ENCODE results near the gene DOP1A.

The DOP1A gene

GRCh38 chr6:83071707-83072106 is 4.2 kb downstream of the DOP1A start:
- peak; percentile 17 for DNase-seq (ENCODE audit: low read depth)

- no peak for DNase-seq (ENCODE audit: low read depth)
These were observed 5.3 kb downstream of the DOP1A start for GRCh38 chr6:83072726-83073125.

DNA sequence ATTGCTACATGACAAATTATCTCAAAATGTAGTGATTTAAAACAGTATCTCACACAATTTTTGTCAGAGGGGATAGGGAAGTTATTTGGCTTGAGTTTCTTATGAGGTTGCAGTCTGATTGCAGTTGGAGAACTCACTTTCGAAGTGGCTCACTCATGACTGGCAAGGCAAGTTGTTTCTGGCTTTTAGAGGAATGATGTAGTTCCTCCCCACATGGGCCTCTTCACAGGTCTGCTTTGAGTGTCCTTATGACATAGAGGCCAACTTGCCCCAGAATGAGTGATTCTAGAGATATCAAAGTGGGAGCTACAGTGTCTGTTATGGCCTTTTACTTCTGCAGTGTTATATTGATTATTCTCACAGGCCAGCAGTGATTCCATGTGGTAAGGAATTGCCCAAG is 6.1 kb downstream of the DOP1A start:
- DNase-seq (ENCODE audit: low read depth), result no peak

- peak; percentile 63 for DNase-seq (ENCODE audit: low read depth)
These were observed 16.0 kb downstream of the DOP1A start for GRCh38 chr6:83083476-83083875.

GRCh38 chr6:83086751-83087150 is 19.3 kb downstream of the DOP1A start:
- no peak for DNase-seq (ENCODE audit: low read depth)

DNA sequence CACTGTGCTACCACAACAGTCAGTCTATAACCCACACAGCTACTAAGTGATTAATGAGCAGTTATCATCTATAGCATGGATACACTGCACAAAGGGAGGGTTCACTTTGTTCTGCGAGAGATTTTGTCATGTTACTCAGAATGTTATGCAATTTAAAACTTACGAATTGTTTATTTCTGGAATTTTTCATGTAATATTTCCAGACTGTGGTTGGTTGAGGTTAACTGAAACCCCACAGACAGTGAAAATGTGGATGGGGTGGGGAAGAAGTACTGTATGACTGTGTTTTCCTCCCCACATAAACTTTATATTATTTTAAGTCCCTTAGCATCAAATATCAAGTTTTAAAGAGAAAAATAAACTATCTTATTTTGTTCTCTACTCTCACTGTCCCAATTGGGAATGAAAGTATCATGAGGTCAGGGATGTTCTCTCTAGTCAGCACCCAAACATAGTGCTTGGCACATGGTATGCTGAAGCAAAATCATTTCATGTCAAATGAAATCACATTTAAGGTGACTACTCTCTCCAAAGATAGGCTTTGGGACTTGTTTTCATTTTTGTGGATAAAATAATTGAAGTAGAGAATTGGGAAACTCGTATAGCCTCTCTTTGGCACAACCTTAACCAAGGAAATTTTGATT is 25.4 kb downstream of the DOP1A start:
- peak; percentile 75 for DNase-seq (ENCODE audit: low read depth)

DNA sequence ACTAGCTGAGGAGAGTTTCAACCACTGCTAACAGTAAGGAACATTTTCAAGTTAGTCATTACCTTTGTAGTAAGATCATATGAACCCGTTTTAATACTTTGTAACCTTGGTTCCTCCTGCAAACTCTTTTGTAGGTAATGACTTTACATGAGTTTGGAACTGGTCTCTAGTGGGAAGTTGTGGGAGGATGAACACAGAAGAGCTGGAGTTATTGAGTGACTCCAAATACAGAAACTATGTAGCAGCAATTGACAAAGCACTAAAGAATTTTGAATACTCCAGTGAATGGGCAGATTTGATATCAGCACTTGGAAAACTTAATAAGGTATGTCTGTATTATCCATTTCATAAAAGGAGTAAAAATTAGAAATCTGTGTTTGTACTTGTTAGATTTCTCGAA is 29.3 kb downstream of the DOP1A start:
- peak; percentile 32 for DNase-seq (ENCODE audit: low read depth)

DNA sequence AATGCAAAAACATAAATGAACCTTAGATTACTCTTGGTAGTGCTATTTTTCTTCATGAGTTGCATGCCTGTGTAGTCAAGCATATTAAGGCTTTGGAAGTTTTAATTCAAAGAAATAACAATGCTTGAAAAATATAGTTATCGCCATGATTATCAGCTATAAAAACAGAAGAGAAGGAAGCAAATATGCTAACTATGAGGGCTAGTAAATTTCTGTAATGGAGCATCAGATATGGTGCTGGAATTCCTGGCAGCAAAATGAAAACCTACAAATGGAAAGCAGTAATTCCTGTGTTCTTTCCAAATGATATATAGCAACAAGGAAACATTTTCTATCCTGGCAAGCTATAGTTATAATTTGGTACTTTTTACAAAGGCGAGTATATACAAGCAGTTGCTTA is 29.7 kb downstream of the DOP1A start:
- no peak for DNase-seq (ENCODE audit: low read depth)

GRCh38 chr6:83097675-83098074 is 30.2 kb downstream of the DOP1A start:
- DNase-seq (ENCODE audit: low read depth), result no peak

GRCh38 chr6:83098589-83098988 is 31.1 kb downstream of the DOP1A start:
- no peak for DNase-seq (ENCODE audit: low read depth)

DNA sequence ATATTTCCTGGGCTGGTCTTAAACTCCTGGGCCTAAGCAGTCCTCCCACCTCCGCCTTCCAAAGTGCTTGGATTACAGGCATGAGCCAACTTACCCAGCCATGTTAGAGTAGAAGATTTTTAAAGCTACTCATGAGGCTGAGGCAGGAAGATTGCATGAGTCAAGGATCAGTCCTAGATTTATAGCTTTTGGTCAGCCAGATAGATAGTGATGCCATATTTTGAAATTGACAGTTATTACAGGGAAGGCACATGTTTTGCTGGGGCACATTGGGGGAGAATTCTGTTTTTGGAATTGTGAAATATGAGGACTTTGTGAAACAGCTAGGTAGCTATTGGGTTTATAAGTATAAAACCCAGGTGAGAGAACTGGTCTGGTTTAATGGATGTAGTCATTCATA is 40.9 kb downstream of the DOP1A start:
- DNase-seq (ENCODE audit: low read depth), result no peak

DNA sequence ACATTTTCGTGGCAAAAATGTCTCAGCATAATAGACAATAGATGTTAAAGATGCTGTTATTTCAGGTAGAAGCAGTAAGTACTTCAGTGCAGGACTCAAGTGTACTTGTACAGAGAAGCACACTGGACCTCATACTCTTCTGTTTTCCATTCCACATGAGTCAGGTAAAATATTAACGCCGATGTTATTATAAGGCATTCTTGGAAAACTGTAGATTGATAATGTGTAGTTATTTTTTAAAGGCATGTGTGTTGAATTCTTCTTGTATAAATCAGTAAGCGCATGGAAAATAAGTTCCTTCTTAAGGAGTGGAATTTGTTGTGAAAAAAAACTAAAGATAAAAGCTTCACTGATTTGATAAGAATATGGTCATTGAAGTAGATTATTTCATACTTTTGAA is 45.8 kb downstream of the DOP1A start:
- peak; percentile 22 for DNase-seq (ENCODE audit: low read depth)

- peak; percentile 49 for DNase-seq (ENCODE audit: low read depth)
These were observed 46.7 kb downstream of the DOP1A start for GRCh38 chr6:83114164-83114563.

DNA sequence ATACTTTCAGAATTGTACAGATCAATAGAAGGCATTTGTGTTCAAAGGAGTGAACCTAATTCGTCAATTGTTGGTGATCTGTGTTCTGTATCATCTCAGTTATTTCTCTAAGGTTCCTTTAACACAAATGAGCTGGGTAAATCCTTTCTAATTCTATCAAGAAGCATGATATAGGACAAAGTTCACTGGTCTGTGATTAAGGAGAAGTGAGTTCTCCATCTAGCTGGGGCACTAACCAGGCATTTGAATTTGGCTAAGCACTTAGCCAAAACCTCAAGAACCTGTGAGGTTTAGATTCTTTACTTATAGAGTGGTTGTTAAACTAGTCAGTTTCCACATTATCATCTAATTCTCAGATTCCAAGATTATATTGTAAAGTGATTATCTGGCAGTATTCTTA is 50.3 kb downstream of the DOP1A start:
- no peak for DNase-seq (ENCODE audit: low read depth)

DNA sequence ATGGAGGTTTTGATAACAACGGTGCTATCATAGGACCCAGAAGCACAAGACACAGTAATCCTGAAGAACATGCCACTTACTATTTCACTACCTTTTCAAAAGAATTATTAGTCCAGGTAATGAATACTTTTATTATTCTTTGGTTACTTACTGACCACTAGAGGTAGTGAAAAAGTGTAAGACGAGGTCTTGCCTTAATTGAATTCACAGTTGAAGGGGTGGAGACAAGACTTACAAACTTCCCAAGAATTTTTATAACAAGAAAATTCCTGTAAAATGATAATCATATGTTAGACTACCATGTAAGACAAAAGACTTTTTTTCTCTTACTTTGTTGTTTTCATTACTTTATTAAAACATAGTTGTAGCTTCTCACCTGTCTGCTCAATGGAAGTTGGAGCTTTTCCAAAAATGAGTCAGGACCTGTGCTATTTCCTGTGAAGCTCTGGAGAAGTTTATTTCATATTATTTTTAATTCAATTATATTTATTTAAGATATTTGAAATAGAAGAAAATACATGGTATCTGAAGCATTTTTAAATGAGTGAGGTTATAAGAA is 52.4 kb downstream of the DOP1A start:
- peak; percentile 31 for DNase-seq (ENCODE audit: low read depth)

- no peak for DNase-seq (ENCODE audit: low read depth)
These were observed 57.1 kb downstream of the DOP1A start for GRCh38 chr6:83124553-83124952.

DNA sequence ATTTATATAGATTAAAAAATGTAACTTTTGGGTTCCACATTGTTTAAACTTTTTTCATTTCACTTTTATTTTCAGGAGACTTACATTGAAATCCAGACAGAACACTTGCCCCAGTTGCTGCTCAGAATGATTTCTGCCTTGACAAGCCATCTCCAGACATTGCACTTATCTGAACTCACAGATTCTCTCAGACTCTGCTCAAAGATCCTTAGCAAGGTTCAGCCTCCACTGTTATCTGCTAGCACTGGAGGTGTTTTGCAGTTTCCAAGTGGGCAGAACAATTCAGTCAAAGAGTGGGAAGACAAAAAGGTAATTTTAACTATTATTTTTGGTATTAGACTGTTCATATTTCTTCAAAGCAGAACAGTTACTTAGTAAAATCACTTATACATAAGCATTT is 58.0 kb downstream of the DOP1A start:
- DNase-seq (ENCODE audit: low read depth), result no peak

- no peak for DNase-seq (ENCODE audit: low read depth)
These were observed 58.8 kb downstream of the DOP1A start for GRCh38 chr6:83126223-83126622.

DNA sequence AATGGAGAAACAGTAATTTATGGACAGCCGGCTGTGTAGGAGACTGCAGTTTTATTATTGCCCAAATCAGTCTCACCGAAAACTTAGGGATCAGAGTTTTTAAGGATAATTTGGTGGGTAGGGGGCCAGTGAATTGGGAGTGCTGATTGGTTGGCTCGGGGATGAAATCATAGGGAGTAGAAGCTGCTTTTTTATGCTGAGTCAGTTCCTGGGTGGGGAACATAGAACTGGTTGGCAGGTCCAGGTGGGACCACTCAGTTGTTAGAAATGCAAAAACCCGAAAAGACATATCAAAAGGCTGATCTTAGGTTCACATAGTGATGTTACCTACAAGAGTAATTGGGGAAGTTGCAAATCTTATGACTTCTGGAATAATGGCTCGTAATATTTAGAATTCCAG is 59.3 kb downstream of the DOP1A start:
- no peak for DNase-seq (ENCODE audit: low read depth)

DNA sequence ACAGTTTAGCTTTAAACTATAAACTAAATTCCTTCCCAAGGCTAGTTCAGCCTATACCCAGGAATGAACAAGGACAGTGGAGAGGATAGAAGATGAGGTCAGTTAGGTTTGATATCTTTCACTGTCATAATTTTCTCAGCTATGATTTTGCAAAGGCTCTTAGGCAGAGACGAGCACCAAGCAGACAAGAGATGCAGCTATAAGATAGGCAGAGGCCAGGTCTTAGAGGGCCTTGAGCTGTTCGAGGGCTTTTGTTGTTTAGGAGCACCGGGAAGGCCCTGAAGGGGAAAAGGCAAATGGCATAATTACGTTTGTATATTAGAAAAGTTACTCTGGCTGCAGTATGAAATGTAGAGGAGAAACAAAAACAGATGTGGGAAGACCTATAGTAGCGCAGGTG is 59.8 kb downstream of the DOP1A start:
- no peak for DNase-seq (ENCODE audit: low read depth)

GRCh38 chr6:83127976-83128375 is 60.5 kb downstream of the DOP1A start:
- peak; percentile 48 for DNase-seq (ENCODE audit: low read depth)

DNA sequence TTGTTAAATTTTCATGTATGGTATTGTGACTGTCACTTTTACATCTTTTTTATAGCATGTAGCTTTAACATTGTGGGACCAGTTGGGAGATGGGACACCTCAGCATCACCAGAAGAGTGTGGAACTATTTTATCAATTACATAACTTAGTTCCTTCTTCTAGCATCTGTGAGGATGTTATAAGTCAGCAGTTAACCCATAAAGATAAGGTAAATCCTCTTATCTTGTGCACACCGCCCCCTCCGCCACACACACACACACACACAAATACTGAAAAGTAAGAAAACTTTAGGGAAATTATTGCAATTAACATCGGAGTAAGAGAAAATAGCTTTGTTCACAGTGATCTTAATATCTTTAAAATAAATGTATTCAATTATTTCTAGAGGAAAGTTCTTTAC is 64.7 kb downstream of the DOP1A start:
- no peak for DNase-seq (ENCODE audit: low read depth)

DNA sequence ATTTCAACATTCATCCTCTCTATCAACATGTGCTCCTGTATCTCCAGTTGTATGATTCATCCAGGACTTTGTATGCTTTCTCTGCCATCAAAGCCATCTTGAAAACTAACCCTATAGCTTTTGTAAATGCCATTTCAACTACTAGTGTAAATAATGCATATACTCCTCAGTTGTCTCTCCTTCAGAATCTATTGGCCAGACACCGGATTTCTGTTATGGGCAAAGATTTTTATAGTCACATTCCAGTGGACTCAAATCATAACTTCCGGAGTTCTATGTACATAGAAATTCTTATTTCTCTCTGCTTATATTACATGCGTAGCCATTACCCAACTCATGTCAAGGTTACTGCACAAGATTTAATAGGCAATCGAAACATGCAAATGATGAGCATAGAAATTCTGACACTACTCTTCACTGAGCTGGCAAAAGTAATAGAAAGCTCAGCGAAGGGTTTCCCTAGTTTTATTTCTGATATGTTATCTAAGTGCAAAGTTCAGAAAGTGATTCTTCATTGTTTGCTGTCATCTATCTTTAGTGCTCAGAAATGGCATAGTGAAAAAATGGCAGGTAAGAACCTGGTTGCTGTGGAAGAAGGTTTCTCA is 70.7 kb downstream of the DOP1A start:
- DNase-seq (ENCODE audit: low read depth), result no peak

DNA sequence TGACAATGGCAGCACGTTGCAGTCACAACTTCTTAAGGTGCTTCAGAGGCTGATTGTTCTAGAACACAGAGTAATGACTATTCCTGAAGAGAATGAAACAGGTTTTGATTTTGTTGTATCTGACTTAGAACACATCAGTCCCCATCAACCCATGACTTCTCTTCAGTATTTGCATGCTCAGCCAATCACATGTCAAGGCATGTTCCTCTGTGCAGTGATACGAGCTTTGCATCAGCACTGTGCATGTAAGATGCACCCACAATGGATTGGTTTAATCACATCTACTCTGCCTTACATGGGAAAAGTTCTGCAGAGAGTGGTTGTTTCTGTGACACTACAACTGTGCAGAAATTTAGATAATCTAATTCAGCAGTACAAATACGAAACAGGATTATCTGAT is 71.3 kb downstream of the DOP1A start:
- no peak for DNase-seq (ENCODE audit: low read depth)

Data from iris pigment epithelial cell (primary cell).